Fibroblast of villous mesenchyme (primary cell): ENCODE data around the gene PRKAG3. TPM values are rescaled to one million over a fixed set of nuclear protein-coding genes. Genes with fewer than 3 reads are reported as not detected.

Experiments
- DNase-seq: peaks from one replicate; pipeline ENCODE4 v3.0.0-alpha.2; 2010; ENCODE audit warnings: low read depth
- H3K4me3 ChIP-seq: 2 replicates; pipeline ENCODE4 v1.5.1; 2011; ENCODE audit warnings: low read depth, mild to moderate bottlenecking, low read length
- CTCF ChIP-seq: IDR thresholded peaks from 2 replicates; pipeline ENCODE4 v1.5.1; 2012; ENCODE audit warnings: low read depth, mild to moderate bottlenecking, low read length; ENCODE audit not compliant: insufficient read depth
- total RNA-seq: library from RNA; depleted of rRNA; stranded (reverse); fragments of >200 nt; gene quantifications from 2 replicates; pipeline ENCODE4 v1.2.3, GENCODE V29; 2012

PRKAG3 gene
- total RNA-seq, 1 donor = not detected

- H3K4me3 ChIP-seq = no peak overlapping the region
- no peak for TF ChIP-seq CTCF
- DNase-seq = peak; percentile 68
Measured at GRCh38 chr2:218839430-218839829, 7.8 kb upstream of the PRKAG3 start.

- DNase-seq = no peak
- TF ChIP-seq CTCF = no peak
- no peak overlapping the region for H3K4me3 ChIP-seq
Measured at GRCh38 chr2:218837495-218837894, 5.9 kb upstream of the PRKAG3 start.

GRCh38 chr2:218834685-218835084 lies 3.1 kb upstream of the PRKAG3 start:
- no peak for TF ChIP-seq CTCF
- H3K4me3 ChIP-seq = no peak overlapping the region
- DNase-seq = no peak

- no peak overlapping the region for H3K4me3 ChIP-seq
- no peak for DNase-seq
- no peak for TF ChIP-seq CTCF
Measured at GRCh38 chr2:218833023-218833609, 1.5 kb upstream of the PRKAG3 start.

GRCh38 chr2:218832520-218832919 lies 917 bp upstream of the PRKAG3 start:
- no peak overlapping the region for H3K4me3 ChIP-seq
- no peak for DNase-seq
- TF ChIP-seq CTCF = no peak

GRCh38 chr2:218832081-218832480 lies 478 bp upstream of the PRKAG3 start:
- TF ChIP-seq CTCF = no peak
- no peak overlapping the region for H3K4me3 ChIP-seq
- no peak for DNase-seq

GRCh38 chr2:218830526-218831306 lies 887 bp downstream of the PRKAG3 start:
- TF ChIP-seq CTCF = no peak
- no peak overlapping the region for H3K4me3 ChIP-seq
- DNase-seq = no peak
